ENCODE data around the gene SNX2.

SNX2 gene

DNA sequence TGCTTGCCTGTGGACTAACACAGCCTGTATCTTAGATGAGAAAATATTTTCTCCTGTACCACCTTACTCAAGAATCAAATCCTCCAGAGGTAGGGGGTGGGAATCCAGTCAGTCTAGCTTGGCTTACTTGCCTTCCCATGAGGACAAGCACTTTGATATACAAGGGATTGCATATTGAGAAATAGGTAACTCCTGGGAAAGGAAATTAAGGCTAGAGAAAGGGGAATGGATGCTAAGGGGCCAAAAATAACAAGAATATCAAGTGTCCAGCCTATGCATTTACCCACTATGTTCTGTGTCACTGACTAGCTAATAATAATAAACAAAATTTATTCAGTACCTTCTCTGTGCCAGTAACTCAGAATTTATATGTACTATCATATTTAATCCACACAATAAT lies 21.4 kb upstream of the SNX2 start:
- TF ChIP-seq GLIS3 (CRISPR knock-in tag; IDR thresholded peaks at IDR 0.05) (no peak), ZNF565 (CRISPR knock-in tag; conservative IDR thresholded peaks at IDR 0.05; ENCODE audit: low read depth) (no peak), TOX (CRISPR knock-in tag; IDR thresholded peaks at IDR 0.05; ENCODE audit: borderline replicate concordance) (no peak), ZFP3 (CRISPR knock-in tag; IDR thresholded peaks at IDR 0.05) (no peak), RARB (CRISPR knock-in tag; IDR thresholded peaks at IDR 0.05) (no peak), ISL1 (CRISPR knock-in tag; IDR thresholded peaks at IDR 0.05) (no peak), ZNF8 (CRISPR knock-in tag; IDR thresholded peaks at IDR 0.05) (no peak)
- TF ChIP-seq, protein P1, sequence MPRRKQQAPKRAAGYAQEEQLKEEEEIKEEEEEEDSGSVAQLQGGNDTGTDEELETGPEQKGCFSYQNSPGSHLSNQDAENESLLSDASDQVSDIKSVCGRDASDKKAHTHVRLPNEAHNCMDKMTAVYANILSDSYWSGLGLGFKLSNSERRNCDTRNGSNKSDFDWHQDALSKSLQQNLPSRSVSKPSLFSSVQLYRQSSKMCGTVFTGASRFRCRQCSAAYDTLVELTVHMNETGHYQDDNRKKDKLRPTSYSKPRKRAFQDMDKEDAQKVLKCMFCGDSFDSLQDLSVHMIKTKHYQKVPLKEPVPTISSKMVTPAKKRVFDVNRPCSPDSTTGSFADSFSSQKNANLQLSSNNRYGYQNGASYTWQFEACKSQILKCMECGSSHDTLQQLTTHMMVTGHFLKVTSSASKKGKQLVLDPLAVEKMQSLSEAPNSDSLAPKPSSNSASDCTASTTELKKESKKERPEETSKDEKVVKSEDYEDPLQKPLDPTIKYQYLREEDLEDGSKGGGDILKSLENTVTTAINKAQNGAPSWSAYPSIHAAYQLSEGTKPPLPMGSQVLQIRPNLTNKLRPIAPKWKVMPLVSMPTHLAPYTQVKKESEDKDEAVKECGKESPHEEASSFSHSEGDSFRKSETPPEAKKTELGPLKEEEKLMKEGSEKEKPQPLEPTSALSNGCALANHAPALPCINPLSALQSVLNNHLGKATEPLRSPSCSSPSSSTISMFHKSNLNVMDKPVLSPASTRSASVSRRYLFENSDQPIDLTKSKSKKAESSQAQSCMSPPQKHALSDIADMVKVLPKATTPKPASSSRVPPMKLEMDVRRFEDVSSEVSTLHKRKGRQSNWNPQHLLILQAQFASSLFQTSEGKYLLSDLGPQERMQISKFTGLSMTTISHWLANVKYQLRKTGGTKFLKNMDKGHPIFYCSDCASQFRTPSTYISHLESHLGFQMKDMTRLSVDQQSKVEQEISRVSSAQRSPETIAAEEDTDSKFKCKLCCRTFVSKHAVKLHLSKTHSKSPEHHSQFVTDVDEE (CRISPR knock-in tag; IDR thresholded peaks at IDR 0.05), result no peak
- no peak for ATAC-seq

DNA sequence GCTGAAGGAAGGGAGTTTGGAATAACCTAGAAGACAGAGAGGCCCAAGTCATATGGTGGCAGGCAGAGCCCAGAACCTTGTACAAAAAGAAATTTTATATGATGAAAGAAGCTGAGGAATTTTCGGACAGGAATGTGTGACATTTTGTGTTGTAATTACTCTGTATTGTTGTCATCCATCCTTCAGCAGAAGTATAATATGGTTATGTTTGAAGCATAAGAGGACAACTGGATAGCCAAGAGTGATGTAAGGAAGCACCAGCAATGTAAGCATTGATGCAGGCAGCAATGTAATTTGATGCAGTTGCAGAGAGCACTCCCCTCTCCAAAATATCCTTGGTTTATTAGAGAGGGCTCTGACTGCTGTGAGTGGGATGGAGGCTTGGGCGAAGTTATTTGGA lies 19.1 kb upstream of the SNX2 start:
- no peak for ATAC-seq
- TF ChIP-seq BACH2 (CRISPR knock-in tag; IDR thresholded peaks at IDR 0.05; ENCODE audit: borderline replicate concordance), result no peak
- no peak for TF ChIP-seq ISL1 (CRISPR knock-in tag; IDR thresholded peaks at IDR 0.05)

DNA sequence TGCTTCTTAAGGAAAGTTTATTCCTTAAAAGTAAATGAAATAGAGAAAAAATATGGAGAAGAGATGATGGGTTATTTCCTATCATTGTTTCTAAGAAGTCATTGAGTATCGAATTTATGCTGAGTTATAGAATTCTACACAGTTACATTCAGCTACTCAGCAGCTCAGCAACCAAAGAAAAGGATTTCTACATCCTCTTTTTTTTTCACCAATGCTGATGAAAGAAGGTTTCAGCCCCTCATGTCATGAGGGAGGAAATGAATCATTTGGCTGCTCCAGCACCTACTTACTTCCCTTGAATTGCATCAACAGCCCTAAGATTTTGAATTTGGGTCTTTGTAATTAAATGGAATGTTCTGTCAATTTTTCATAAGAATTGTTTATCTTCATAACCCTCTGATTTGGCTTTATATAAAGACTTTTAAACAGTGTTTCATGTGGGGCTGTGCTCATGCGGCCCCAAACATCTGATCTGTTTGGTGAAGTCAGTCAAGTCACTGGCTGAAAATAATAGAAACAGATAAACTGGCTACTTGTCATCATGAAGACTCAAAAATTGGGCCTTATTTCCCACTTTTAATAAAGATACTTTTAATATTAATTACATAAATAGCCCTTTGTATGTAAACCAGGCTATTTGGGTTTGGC lies 18.5 kb upstream of the SNX2 start:
- no peak for ATAC-seq

More for the DNA sequence above, 18.5 kb upstream of the SNX2 start:
- TF ChIP-seq OSR1 (CRISPR knock-in tag; IDR thresholded peaks at IDR 0.05) (no peak), ARNTL (CRISPR knock-in tag; IDR thresholded peaks at IDR 0.05; ENCODE audit: borderline replicate concordance, low read depth) (no peak), ZC3H10 (CRISPR knock-in tag; IDR thresholded peaks at IDR 0.05) (no peak), ZNF70 (CRISPR knock-in tag; IDR thresholded peaks at IDR 0.05) (no peak), ZFP3 (CRISPR knock-in tag; IDR thresholded peaks at IDR 0.05) (no peak), ZNF565 (CRISPR knock-in tag; conservative IDR thresholded peaks at IDR 0.05; ENCODE audit: low read depth) (no peak), SNAI2 (CRISPR knock-in tag; IDR thresholded peaks at IDR 0.05) (no peak), BACH2 (CRISPR knock-in tag; IDR thresholded peaks at IDR 0.05; ENCODE audit: borderline replicate concordance) (no peak), ZFP30 (CRISPR knock-in tag; IDR thresholded peaks at IDR 0.05) (no peak), TOX (CRISPR knock-in tag; IDR thresholded peaks at IDR 0.05; ENCODE audit: borderline replicate concordance) (no peak), TCF4 (CRISPR knock-in tag; IDR thresholded peaks at IDR 0.05; ENCODE audit: borderline replicate concordance) (no peak), ISL1 (CRISPR knock-in tag; IDR thresholded peaks at IDR 0.05) (no peak), CSDC2 (CRISPR knock-in tag; IDR thresholded peaks at IDR 0.05) (no peak), RARB (CRISPR knock-in tag; IDR thresholded peaks at IDR 0.05) (no peak), ESRRG (CRISPR knock-in tag; IDR thresholded peaks at IDR 0.05) (no peak)
- TF ChIP-seq, protein P2, sequence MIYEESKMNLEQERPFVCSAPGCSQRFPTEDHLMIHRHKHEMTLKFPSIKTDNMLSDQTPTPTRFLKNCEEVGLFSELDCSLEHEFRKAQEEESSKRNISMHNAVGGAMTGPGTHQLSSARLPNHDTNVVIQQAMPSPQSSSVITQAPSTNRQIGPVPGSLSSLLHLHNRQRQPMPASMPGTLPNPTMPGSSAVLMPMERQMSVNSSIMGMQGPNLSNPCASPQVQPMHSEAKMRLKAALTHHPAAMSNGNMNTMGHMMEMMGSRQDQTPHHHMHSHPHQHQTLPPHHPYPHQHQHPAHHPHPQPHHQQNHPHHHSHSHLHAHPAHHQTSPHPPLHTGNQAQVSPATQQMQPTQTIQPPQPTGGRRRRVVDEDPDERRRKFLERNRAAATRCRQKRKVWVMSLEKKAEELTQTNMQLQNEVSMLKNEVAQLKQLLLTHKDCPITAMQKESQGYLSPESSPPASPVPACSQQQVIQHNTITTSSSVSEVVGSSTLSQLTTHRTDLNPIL (CRISPR knock-in tag; IDR thresholded peaks at IDR 0.05; ENCODE audit: low read depth), result no peak
- TF ChIP-seq, protein P1 (CRISPR knock-in tag; IDR thresholded peaks at IDR 0.05), result no peak
- TF ChIP-seq, protein P3, sequence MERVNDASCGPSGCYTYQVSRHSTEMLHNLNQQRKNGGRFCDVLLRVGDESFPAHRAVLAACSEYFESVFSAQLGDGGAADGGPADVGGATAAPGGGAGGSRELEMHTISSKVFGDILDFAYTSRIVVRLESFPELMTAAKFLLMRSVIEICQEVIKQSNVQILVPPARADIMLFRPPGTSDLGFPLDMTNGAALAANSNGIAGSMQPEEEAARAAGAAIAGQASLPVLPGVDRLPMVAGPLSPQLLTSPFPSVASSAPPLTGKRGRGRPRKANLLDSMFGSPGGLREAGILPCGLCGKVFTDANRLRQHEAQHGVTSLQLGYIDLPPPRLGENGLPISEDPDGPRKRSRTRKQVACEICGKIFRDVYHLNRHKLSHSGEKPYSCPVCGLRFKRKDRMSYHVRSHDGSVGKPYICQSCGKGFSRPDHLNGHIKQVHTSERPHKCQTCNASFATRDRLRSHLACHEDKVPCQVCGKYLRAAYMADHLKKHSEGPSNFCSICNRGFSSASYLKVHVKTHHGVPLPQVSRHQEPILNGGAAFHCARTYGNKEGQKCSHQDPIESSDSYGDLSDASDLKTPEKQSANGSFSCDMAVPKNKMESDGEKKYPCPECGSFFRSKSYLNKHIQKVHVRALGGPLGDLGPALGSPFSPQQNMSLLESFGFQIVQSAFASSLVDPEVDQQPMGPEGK (CRISPR knock-in tag; IDR thresholded peaks at IDR 0.05; ENCODE audit: borderline replicate concordance), result no peak
- TF ChIP-seq, protein P4, sequence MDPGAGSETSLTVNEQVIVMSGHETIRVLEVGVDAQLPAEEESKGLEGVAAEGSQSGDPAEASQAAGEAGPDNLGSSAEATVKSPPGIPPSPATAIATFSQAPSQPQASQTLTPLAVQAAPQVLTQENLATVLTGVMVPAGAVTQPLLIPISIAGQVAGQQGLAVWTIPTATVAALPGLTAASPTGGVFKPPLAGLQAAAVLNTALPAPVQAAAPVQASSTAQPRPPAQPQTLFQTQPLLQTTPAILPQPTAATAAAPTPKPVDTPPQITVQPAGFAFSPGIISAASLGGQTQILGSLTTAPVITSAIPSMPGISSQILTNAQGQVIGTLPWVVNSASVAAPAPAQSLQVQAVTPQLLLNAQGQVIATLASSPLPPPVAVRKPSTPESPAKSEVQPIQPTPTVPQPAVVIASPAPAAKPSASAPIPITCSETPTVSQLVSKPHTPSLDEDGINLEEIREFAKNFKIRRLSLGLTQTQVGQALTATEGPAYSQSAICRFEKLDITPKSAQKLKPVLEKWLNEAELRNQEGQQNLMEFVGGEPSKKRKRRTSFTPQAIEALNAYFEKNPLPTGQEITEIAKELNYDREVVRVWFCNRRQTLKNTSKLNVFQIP (CRISPR knock-in tag; IDR thresholded peaks at IDR 0.05; ENCODE audit: borderline replicate concordance, low read depth), result no peak
- TF ChIP-seq, protein P5, sequence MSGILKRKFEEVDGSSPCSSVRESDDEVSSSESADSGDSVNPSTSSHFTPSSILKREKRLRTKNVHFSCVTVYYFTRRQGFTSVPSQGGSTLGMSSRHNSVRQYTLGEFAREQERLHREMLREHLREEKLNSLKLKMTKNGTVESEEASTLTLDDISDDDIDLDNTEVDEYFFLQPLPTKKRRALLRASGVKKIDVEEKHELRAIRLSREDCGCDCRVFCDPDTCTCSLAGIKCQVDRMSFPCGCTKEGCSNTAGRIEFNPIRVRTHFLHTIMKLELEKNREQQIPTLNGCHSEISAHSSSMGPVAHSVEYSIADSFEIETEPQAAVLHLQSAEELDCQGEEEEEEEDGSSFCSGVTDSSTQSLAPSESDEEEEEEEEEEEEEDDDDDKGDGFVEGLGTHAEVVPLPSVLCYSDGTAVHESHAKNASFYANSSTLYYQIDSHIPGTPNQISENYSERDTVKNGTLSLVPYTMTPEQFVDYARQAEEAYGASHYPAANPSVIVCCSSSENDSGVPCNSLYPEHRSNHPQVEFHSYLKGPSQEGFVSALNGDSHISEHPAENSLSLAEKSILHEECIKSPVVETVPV (CRISPR knock-in tag; IDR thresholded peaks at IDR 0.05), result no peak
